ENCODE data around the gene MAP1LC3B.

The MAP1LC3B gene

DNA sequence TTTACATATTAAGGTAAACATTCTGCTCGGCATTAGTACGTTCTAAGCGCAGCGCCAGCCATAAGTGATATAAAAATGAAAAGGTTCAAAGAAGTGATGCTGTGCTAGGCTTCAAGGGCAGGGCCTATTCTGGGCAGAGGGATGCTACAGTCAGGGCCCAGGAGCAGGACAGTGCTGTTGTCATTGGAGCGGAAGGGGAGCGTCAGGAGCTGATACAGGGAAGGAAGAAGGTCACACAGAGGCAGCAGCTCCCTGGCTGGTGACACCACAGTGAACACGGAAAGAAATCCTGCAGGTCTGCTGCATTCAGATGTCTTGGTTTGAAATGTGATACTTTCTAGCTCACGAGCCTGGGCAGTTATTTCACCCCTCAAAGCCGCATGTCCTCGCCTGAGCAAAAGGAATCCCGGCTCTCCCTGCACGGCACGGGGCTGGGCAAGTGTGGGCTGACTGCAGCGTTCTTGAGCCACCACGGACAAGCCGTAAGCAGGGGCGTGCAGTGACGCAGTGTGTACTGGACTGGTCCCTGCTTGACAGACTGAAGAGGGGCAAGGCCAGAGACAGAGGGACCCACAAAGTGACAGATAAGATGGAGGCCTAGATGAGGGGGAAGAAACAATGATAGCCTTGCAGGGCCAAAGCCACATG is 59.6 kb downstream of the MAP1LC3B start:
- in situ Hi-C loops (cut with HindIII; ENCODE audit: low sequenced_read_pairs) = no loop called here

DNA sequence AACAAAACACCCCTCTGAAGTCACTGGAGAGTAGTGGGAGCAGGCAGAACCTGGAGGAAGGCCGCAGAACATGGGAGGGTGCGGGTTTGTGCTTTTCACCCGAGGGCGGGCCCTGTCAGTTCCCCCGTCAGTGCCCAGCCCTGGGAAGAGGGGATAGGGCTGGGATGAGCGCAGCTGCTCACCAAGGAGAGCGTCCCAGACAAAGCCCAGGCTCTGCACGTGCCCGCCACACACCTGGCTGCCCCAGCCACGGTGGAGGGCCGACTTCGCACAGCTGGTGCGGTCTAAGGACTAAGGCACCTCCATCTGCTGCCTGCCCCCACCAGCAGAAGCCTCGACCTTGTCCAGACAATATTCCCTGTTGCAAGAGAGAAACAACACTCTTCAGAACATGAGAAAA is 61.2 kb downstream of the MAP1LC3B start:
- in situ Hi-C loops (cut with HindIII; ENCODE audit: low sequenced_read_pairs) = no loop called here

Measured in DLD1 (cell line).